Hepatocyte (in vitro differentiated cells): ENCODE results near the gene QRICH1. TPM values are rescaled to one million over a fixed set of nuclear protein-coding genes. Genes with fewer than 3 reads are reported as not detected.
A peak's percentile ranks its signal among the peaks of the same experiment; 100 is the strongest.

Experiments used
- DNase-seq: peaks from one replicate; pipeline ENCODE4 v3.0.0-alpha.2; 2016; ENCODE audit warnings: low spot score
- H2AFZ ChIP-seq: fragments of 200-600 bp; sonication (generic); 2 replicates; pipeline ENCODE4 v1.6.0; 2016; ENCODE audit warnings: antibody characterized with exemption, mild to moderate bottlenecking
- H3K27ac ChIP-seq: fragments of 200-600 bp; sonication (generic); 2 replicates; pipeline ENCODE4 v1.5.1; 2016; ENCODE audit warnings: mild to moderate bottlenecking
- H3K27me3 ChIP-seq: fragments of 200-600 bp; sonication (generic); 2 replicates; pipeline ENCODE4 v1.6.1; 2016
- H3K36me3 ChIP-seq: fragments of 200-600 bp; sonication (generic); replicated peaks from 2 replicates; pipeline ENCODE4 v1.5.1; 2016; ENCODE audit warnings: low read depth; ENCODE audit not compliant: insufficient read depth
- H3K4me1 ChIP-seq: fragments of 200-600 bp; sonication (generic); 2 replicates; pipeline ENCODE4 v1.5.1; 2016; ENCODE audit warnings: mild to moderate bottlenecking, moderate library complexity; ENCODE audit not compliant: insufficient read depth
- H3K4me2 ChIP-seq: fragments of 200-600 bp; sonication (generic); 2 replicates; pipeline ENCODE4 v1.6.0; 2016
- H3K4me3 ChIP-seq: fragments of 200-600 bp; sonication (generic); 2 replicates; pipeline ENCODE4 v1.5.1; 2016; ENCODE audit warnings: mild to moderate bottlenecking
- H3K79me2 ChIP-seq: fragments of 200-600 bp; sonication (generic); 2 replicates; pipeline ENCODE4 v1.6.0; 2017; ENCODE audit warnings: mild to moderate bottlenecking
- H3K9me2 ChIP-seq: fragments of 200-600 bp; sonication (generic); replicated peaks from 2 replicates; pipeline ENCODE4 v1.6.0; 2017; ENCODE audit warnings: mild to moderate bottlenecking; ENCODE audit not compliant: insufficient read depth
- H3K9me3 ChIP-seq: fragments of 200-600 bp; sonication (generic); 2 replicates; pipeline ENCODE4 v1.5.1; 2016; ENCODE audit warnings: low read depth, mild to moderate bottlenecking
- H4K20me1 ChIP-seq: fragments of 200-600 bp; sonication (generic); 2 replicates; pipeline ENCODE4 v1.6.0; 2016; ENCODE audit warnings: mild to moderate bottlenecking; ENCODE audit not compliant: insufficient read depth, poor library complexity, severe bottlenecking
- EZH2 ChIP-seq: fragments of 200-600 bp; sonication (generic); IDR thresholded peaks from 2 replicates; pipeline ENCODE4 v1.6.1; 2016; ENCODE audit warnings: antibody characterized with exemption, mild to moderate bottlenecking, borderline replicate concordance
- EZH2phosphoT487 ChIP-seq: fragments of 200-600 bp; sonication (generic); IDR thresholded peaks from one replicate; pipeline ENCODE4 v1.6.1; 2018; ENCODE audit warnings: antibody characterized with exemption, mild to moderate bottlenecking, low read depth, moderate library complexity; ENCODE audit not compliant: unreplicated experiment, severe bottlenecking
- WGBS: methylation state at CpG from one replicate; pipeline ENCODE4 v1.1.6; 2016; ENCODE audit warnings: low lambda C conversion rate; ENCODE audit errors: missing lambda C conversion rate; 5-methylcytosine and 5-hydroxymethylcytosine counted together
- polyA plus RNA-seq: library from polyadenylated mRNA; unstranded; fragments of >200 nt; fragmentation: Nextera tagmentation; extraction: Ambion mirVana; gene quantifications from 2 replicates; pipeline ENCODE4 v1.2.1, GENCODE V29; 2016
- total RNA-seq: library from RNA; depleted of rRNA; stranded (reverse); fragments of >200 nt; gene quantifications from 2 replicates; pipeline ENCODE4 v1.2.3, GENCODE V29; 2014
- TF ChIP-seq, protein P1 (sequence below): fragments of 200-600 bp; sonication (generic); IDR thresholded peaks from 2 replicates; pipeline ENCODE4 v1.5.1; 2016; ENCODE audit warnings: antibody characterized with exemption, mild to moderate bottlenecking; ENCODE audit not compliant: poor library complexity

The QRICH1 gene
- 57.7 and 79.9 TPM in 2 replicates for total RNA-seq
- polyA plus RNA-seq: 38.2 and 42.6 TPM in 2 replicates

DNA sequence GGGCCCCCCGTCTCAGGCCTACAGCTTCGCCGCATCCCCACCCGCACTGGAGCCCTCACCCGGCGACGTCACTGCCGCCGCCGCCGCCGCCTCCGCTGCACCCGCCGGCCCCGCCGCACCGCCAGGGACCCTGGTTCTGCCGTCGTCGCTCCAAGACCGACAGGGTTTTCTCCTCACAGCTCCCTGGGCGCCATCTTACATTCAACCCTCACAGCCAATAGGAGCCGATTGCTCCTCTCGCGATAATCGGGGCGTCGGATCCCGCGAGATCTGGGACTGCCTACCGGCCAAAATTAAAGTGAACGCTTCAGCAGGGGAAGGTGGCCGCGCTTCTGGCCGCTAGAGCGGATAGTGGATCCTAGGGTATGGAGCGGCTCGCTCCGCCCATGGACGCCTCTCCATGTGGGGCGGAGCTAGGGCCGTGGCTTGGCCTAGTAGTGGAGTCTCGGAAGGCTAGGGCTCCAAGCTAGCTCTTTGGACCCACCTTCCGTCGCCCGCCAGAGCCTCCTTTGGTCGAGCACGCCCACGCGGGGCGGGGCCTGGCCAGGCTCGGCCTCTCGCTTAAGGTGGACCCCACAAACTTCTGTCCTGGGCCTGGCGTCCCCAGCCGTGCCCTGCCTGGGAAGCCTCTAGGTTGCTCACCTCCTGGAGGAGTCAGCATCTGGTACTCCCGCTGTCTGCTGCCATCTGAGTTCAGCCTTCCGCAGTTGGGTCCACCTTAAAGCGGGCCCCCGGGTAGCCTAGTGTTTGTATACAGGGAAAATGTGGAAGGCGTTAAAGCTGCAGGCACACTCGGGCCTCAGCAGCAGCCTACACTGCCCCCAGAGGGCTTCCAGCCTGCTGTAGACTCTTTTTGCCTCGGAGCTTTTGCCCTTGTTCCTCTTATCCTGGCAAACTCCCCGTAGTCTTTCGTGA is at the start of gene QRICH1:
QRICH1 (minus strand) TSS at position 219 of the 915 bp plus-strand sequence. CDS start 17,054 bp downstream, outside the sequence.
- TF ChIP-seq, protein P1, sequence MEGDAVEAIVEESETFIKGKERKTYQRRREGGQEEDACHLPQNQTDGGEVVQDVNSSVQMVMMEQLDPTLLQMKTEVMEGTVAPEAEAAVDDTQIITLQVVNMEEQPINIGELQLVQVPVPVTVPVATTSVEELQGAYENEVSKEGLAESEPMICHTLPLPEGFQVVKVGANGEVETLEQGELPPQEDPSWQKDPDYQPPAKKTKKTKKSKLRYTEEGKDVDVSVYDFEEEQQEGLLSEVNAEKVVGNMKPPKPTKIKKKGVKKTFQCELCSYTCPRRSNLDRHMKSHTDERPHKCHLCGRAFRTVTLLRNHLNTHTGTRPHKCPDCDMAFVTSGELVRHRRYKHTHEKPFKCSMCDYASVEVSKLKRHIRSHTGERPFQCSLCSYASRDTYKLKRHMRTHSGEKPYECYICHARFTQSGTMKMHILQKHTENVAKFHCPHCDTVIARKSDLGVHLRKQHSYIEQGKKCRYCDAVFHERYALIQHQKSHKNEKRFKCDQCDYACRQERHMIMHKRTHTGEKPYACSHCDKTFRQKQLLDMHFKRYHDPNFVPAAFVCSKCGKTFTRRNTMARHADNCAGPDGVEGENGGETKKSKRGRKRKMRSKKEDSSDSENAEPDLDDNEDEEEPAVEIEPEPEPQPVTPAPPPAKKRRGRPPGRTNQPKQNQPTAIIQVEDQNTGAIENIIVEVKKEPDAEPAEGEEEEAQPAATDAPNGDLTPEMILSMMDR: peak; percentile 60
- TF ChIP-seq EZH2: no peak
- H3K9me3 ChIP-seq: no peaks in the 10 kb centered on the region
- peak within 1 kb of the TSS; percentile 80 for H3K4me3 ChIP-seq
- peak within 1 kb of the TSS; percentile 33 for H2AFZ ChIP-seq
- 2% methylated on average over 48 of the region's 65 CpGs for WGBS
- peaks cover 24% of the 10 kb centered on the region for H3K4me1 ChIP-seq
- no peaks in the 10 kb centered on the region for H3K9me2 ChIP-seq
- H3K27ac ChIP-seq: peak within 1 kb of the TSS; percentile 94
- H4K20me1 ChIP-seq: peaks cover 34% of the 10 kb centered on the region
- peak; percentile 99 for DNase-seq
- peak within 1 kb of the TSS; percentile 89 for H3K4me2 ChIP-seq
- no peaks in the 10 kb centered on the region for H3K27me3 ChIP-seq
- peaks cover 37% of the 10 kb centered on the region for H3K79me2 ChIP-seq
- H3K36me3 ChIP-seq: no peaks in the 10 kb centered on the region

DNA sequence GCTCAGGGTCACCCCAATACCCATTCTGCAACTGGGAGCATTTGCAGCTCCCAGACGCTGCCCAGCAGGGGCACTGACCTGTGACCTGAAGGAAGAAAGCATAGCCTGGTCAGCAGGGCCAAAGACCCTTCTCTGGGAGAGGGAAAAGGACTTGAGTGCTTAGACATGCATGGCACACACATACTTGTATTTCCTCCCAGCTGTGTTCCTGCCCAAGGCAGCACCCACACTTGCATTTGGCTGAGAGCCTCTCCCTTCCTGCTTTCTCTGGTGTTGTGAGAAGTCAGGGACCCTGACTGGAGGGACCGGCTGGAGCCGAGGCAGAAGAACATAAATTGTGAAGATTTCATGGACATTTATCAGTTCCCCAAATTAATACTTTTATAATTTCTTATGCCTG is 46.2 kb upstream of the QRICH1 start:
- Histone ChIP-seq H3K9me2 (no peaks in the 10 kb centered on the region), H2AFZ (no peak overlapping the region), H3K27me3 (no peaks in the 10 kb centered on the region), H3K4me1 (no peaks in the 10 kb centered on the region), H3K9me3 (no peaks in the 10 kb centered on the region), H3K36me3 (no peaks in the 10 kb centered on the region), H3K79me2 (no peaks in the 10 kb centered on the region), H3K4me2 (no peak overlapping the region), H4K20me1 (no peaks in the 10 kb centered on the region), H3K4me3 (no peak overlapping the region), H3K27ac (no peak overlapping the region)
- DNase-seq: no peak
- TF ChIP-seq, protein P1: no peak
- TF ChIP-seq EZH2phosphoT487 (no peak), EZH2 (no peak)
- 81% methylated on average over 3 of the region's 3 CpGs for WGBS

GRCh38 chr3:49135499-49135898 is 41.6 kb upstream of the QRICH1 start:
- no peak overlapping the region for H3K4me3 ChIP-seq
- no peaks in the 10 kb centered on the region for H3K9me2 ChIP-seq
- peaks cover 23% of the 10 kb centered on the region for H3K79me2 ChIP-seq
- H3K4me2 ChIP-seq: no peak overlapping the region
- WGBS: 76% methylated on average over 4 of the region's 4 CpGs
- no peaks in the 10 kb centered on the region for H3K9me3 ChIP-seq
- H3K27ac ChIP-seq: no peak overlapping the region
- no peaks in the 10 kb centered on the region for H3K27me3 ChIP-seq
- no peaks in the 10 kb centered on the region for H3K36me3 ChIP-seq
- no peak overlapping the region for H2AFZ ChIP-seq
- H3K4me1 ChIP-seq: peaks cover 19% of the 10 kb centered on the region
- no peaks in the 10 kb centered on the region for H4K20me1 ChIP-seq
- no peak for DNase-seq
- TF ChIP-seq, protein P1: no peak
- TF ChIP-seq EZH2phosphoT487: no peak
- TF ChIP-seq EZH2: no peak
